Natural killer cell treated with Interleukin-12 subunit alpha and Interleukin-12 subunit beta and Interleukin-15 and Interleukin-18, amount 100 ng/mL, for 72 hours (primary cell): ENCODE measurements around the gene LMO1. TPM values are rescaled to one million over a fixed set of nuclear protein-coding genes. Genes with fewer than 3 reads are reported as not detected.

Experiments used
- ATAC-seq, 2 donors: fragments of 150-1000 bp; cut with Tn5 transposase in 1 of 2; sonication (Bioruptor Pico), chemical (Tn5 transposase) in 1 of 2; 2 replicates each; pipeline ENCODE4 v1.10.0; 2021
- DNase-seq: peaks from one replicate; pipeline ENCODE4 v3.0.0; 2022; ENCODE audit warnings: low spot score
- H3K27ac Mint-ChIP-seq, 2 donors: 1 replicate in 1 of 2; 2 replicates in 1 of 2; pipeline ENCODE4 v1.8.0; 2022; ENCODE audit warnings: mixed read lengths in 2 of 2, mild to moderate bottlenecking in 1 of 2, moderate library complexity in 1 of 2
- H3K27me3 Mint-ChIP-seq, 2 donors: 1 replicate in 1 of 2; 2 replicates in 1 of 2; pipeline ENCODE4 v1.8.0; 2022; ENCODE audit warnings: mixed read lengths in 2 of 2
- H3K36me3 Mint-ChIP-seq: one replicate; pipeline ENCODE4 v1.8.0; 2022; ENCODE audit warnings: mixed read lengths
- H3K4me1 Mint-ChIP-seq, 2 donors: 1 replicate in 1 of 2; 2 replicates in 1 of 2; pipeline ENCODE4 v1.8.0; 2022; ENCODE audit warnings: low read depth in 2 of 2, mixed read lengths in 2 of 2, mild to moderate bottlenecking in 1 of 2
- H3K4me3 Mint-ChIP-seq: one replicate; pipeline ENCODE4 v1.8.0; 2022; ENCODE audit warnings: mixed read lengths
- H3K9me3 Mint-ChIP-seq: 2 replicates; pipeline ENCODE4 v1.8.0; 2022; ENCODE audit warnings: mixed read lengths
- total RNA-seq, 2 donors: library from RNA; stranded (reverse); gene quantifications; one replicate each; pipeline ENCODE4 v1.2.3, GENCODE V29; 2022

LMO1 gene
- total RNA-seq, 2 donors from 2014 or later = not detected

- Mint-ChIP-seq H3K36me3 (no peaks in the 10 kb centered on the region), H3K9me3 (no peaks in the 10 kb centered on the region), H3K4me1 (peaks cover 0 to 5% of the 10 kb centered on the region in 2 donors), H3K4me3 (no peak overlapping the region), H3K27ac (no peak overlapping the region), H3K27me3 (peaks cover 5 to 9% of the 10 kb centered on the region in 2 donors)
- ATAC-seq (no peak), DNase-seq (no peak)
Observed at GRCh38 chr11:8230178-8230859, 33.4 kb downstream of the LMO1 start.

DNA sequence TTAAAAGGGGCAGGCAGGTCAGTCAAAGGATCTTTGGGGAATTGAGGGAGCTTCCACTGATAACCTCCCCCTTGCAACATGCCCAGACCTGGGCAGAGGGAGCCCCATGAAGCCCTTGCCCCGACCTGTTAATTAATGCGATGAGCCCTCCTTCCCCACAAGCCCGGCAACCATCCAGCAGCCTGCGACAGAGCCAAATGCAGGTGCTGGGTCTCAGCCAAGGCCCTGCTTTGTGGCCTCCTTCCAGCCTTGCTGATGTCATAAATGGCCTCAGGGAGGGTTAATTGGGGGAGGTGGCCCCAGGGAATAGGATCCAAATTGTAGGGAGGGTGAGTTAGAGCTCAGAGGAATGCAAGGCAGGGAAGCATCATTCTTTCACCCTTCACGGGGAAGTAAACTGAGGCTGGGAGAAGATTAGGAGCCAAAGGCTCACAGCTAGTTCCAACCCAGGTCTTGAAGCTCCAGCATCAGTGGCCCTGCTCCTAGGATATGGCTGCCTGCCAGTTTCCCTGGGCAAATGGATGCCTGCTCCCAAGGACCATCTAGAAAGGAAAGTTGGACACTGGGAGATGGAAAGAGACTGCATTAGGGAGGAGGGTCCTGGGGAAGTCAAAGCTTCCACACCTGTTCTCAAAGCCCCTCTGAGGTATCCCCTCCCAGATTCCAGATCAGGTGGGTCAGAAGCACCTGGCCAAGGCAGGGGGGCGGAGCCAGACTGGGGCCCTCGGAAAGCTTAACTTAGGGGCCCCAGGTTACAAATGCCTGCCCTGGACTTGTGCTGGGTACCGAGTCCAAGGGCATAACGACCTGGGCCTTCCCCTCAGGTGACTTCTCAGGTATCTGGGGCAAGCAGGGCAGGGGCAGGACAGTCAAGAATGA lies 34.1 kb downstream of the LMO1 start:
- H3K36me3 Mint-ChIP-seq = no peaks in the 10 kb centered on the region
- H3K9me3 Mint-ChIP-seq = no peaks in the 10 kb centered on the region
- peaks cover 13% of the 10 kb centered on the region in 2 donors for H3K27me3 Mint-ChIP-seq
- DNase-seq (no peak), ATAC-seq (no peak)
- no peak overlapping the region for H3K4me3 Mint-ChIP-seq
- H3K4me1 Mint-ChIP-seq = peaks cover 0 to 2% of the 10 kb centered on the region in 2 donors
- no peak overlapping the region for H3K27ac Mint-ChIP-seq

DNA sequence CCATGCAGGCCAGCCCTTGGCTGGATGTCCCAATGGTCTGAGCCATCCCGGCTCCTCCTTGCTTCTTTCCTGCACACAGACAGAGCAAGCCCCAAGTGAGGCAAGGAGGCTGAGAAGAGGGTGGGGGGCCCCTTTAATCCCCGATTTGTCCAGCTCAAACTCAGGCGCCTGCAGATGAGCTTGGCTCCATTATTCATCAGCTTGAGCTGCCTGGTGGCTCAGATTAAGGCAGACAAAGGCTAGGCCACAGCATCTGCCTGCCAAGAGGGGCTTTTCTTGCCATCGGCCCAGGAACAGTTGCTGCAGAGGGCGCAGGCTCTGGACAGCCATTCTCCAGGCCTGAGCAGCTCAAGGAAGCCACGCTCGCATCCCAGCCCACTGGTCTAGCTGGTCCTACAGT lies 35.4 kb downstream of the LMO1 start:
- H3K36me3 Mint-ChIP-seq = no peaks in the 10 kb centered on the region
- H3K27me3 Mint-ChIP-seq = peaks cover 23 to 25% of the 10 kb centered on the region in 2 donors
- ATAC-seq (no peak), DNase-seq (no peak)
- peaks cover 4 to 8% of the 10 kb centered on the region in 2 donors for H3K4me1 Mint-ChIP-seq
- H3K27ac Mint-ChIP-seq = no peak overlapping the region
- no peaks in the 10 kb centered on the region for H3K9me3 Mint-ChIP-seq
- H3K4me3 Mint-ChIP-seq = no peak overlapping the region

GRCh38 chr11:8227156-8228152 lies 36.2 kb downstream of the LMO1 start:
- Mint-ChIP-seq H3K27ac (no peak overlapping the region), H3K27me3 (peaks cover 24 to 26% of the 10 kb centered on the region in 2 donors), H3K4me3 (no peak overlapping the region), H3K9me3 (no peaks in the 10 kb centered on the region), H3K4me1 (peaks cover 6 to 16% of the 10 kb centered on the region in 2 donors), H3K36me3 (no peaks in the 10 kb centered on the region)
- DNase-seq (no peak), ATAC-seq (no peak)

- Mint-ChIP-seq H3K27me3 (peaks cover 29 to 32% of the 10 kb centered on the region in 2 donors), H3K4me3 (no peak overlapping the region), H3K9me3 (no peaks in the 10 kb centered on the region), H3K36me3 (no peaks in the 10 kb centered on the region), H3K27ac (no peak overlapping the region), H3K4me1 (peaks cover 6 to 16% of the 10 kb centered on the region in 2 donors)
- ATAC-seq (peak in 1 of 2 donors; percentile 60), DNase-seq (peak; percentile 70)
Observed at GRCh38 chr11:8225589-8226036, 38.1 kb downstream of the LMO1 start.

GRCh38 chr11:8224711-8225110 lies 39.0 kb downstream of the LMO1 start:
- Mint-ChIP-seq H3K27ac (no peak overlapping the region), H3K36me3 (no peaks in the 10 kb centered on the region), H3K9me3 (no peaks in the 10 kb centered on the region), H3K4me3 (no peak overlapping the region), H3K4me1 (peaks cover 6 to 16% of the 10 kb centered on the region in 2 donors), H3K27me3 (peaks cover 32 to 33% of the 10 kb centered on the region in 2 donors)
- ATAC-seq (no peak), DNase-seq (no peak)

DNA sequence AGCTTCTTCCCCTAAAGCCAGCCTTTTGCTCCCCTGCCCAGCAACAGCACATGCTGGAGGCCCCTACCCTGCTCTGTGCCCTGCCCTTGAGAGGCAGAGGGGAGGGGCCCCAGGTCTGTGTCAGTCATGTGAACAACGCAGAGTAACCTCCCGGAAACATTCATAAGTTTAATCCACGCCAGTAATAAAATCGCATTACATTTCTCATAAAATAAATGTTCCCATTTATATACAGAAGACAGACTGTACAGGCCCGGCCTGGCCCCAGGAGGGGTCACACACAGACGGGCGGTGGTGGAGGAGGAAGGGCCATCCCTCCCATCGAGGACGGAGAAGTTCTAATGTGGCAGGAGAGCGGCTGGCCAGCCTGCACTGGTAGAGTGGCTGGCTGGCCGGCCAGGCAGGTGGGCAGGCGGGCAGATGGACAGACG lies 39.5 kb downstream of the LMO1 start:
- no peak for ATAC-seq
- no peaks in the 10 kb centered on the region for H3K36me3 Mint-ChIP-seq
- no peak for DNase-seq
- no peaks in the 10 kb centered on the region for H3K9me3 Mint-ChIP-seq
- peaks cover 6 to 16% of the 10 kb centered on the region in 2 donors for H3K4me1 Mint-ChIP-seq
- H3K27me3 Mint-ChIP-seq = peaks cover 32 to 33% of the 10 kb centered on the region in 2 donors
- H3K27ac Mint-ChIP-seq = no peak overlapping the region
- no peak overlapping the region for H3K4me3 Mint-ChIP-seq

DNA sequence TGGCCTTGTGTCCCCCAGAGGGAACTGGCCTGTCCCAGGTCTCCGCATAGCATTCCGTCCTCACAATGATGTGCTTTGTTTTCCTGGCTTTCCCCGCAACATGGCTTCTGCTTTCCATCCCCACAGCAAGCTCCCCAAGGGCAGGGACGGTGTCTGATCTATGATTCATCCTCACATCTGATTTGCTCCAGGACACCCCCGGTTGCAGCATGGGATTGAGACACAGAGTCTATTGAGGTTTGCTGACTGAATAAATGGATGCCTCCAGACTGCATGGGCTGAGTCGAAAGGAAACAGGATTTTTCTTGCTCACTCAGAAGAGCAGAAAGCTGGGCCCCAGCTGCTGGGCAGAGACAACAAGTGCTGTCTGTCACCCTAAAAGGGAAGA lies 40.2 kb downstream of the LMO1 start:
- Mint-ChIP-seq H3K27me3 (peaks cover 35 to 37% of the 10 kb centered on the region in 2 donors), H3K27ac (no peak overlapping the region), H3K4me3 (no peak overlapping the region), H3K9me3 (no peaks in the 10 kb centered on the region), H3K36me3 (no peaks in the 10 kb centered on the region), H3K4me1 (peaks cover 6 to 16% of the 10 kb centered on the region in 2 donors)
- ATAC-seq = no peak
- DNase-seq = no peak

GRCh38 chr11:8222820-8223512 lies 40.7 kb downstream of the LMO1 start:
- no peaks in the 10 kb centered on the region for H3K36me3 Mint-ChIP-seq
- DNase-seq (no peak), ATAC-seq (peak; percentile 55 to 77)
- H3K27me3 Mint-ChIP-seq = peaks cover 35 to 39% of the 10 kb centered on the region in 2 donors
- H3K27ac Mint-ChIP-seq = peak overlapping the region in 1 of 2 donors; percentile 19
- no peak overlapping the region for H3K4me3 Mint-ChIP-seq
- H3K9me3 Mint-ChIP-seq = no peaks in the 10 kb centered on the region
- peaks cover 6 to 16% of the 10 kb centered on the region in 2 donors for H3K4me1 Mint-ChIP-seq

DNA sequence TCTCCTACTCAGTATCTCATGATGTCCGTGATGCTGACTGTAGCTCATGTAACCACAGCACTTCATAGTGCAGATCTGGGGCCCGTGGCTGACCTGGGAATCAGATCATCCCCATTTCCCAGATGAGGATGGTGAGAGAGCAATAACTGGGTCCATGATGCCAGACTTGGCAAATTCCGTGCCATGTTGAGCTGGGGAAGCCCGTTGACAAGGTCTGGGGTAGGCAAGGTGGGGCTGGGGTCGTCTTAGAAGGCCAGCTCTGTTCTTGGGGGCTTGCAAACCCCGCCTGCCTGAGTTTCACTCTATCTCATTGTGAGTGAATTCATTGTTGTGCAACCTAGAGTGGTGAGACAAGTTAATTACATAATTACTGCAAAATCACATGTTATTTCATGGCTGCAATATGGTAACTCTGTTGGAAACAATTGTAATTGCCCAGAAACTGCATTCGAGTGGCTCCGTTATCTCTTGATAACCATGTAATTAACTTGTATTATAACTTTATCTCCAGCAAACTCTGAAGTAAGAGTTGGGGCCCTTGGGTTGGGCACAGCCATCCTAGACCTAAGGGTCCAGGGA lies 41.7 kb downstream of the LMO1 start:
- Mint-ChIP-seq H3K27me3 (peaks cover 35 to 39% of the 10 kb centered on the region in 2 donors), H3K27ac (peak overlapping the region in 1 of 2 donors; percentile 19), H3K4me1 (peaks cover 6 to 16% of the 10 kb centered on the region in 2 donors), H3K9me3 (no peaks in the 10 kb centered on the region), H3K4me3 (no peak overlapping the region), H3K36me3 (no peaks in the 10 kb centered on the region)
- DNase-seq (no peak), ATAC-seq (no peak)

DNA sequence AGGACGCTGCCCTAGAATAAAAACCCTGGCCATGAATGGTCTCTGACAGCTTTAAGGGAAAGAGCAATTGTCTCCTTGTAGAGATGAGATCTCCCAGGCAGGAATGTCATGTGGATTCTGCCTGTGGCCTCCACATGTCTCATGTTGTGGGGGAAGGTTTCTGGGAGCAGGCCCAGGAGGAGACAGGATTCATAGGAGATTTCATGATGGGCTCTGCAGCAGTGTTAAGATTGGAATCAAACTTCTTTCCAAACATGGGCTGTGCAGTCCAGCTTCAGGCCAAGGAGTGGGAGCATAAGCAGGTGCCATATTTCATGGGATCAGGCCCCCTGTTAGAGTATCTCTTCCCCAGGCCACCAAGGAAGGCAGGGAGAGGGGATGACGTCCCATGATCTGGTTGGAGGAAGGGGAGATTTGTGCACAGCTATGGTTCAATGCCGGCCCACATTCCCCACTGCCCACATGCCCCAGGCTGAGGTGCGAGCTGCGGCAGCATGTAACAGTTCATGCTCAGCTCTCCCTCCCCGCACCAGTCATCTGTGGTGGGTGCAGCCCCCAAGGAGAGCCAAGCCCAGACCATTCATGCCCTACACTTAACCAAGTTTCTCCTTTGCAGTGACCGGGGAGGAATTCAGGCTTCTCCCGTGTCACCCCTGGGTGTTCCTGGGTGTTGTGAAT lies 42.5 kb downstream of the LMO1 start:
- Mint-ChIP-seq H3K4me3 (no peak overlapping the region), H3K4me1 (peaks cover 6 to 16% of the 10 kb centered on the region in 2 donors), H3K27ac (no peak overlapping the region), H3K27me3 (peaks cover 28 to 39% of the 10 kb centered on the region in 2 donors), H3K9me3 (no peaks in the 10 kb centered on the region), H3K36me3 (no peaks in the 10 kb centered on the region)
- DNase-seq (no peak), ATAC-seq (no peak)
